Activated naive CD4-positive, alpha-beta T cell treated with anti-CD3 and anti-CD28 coated beads, Interleukin-2, amount 50 U/mL, for 72 hours (primary cell): ENCODE data around the gene FIBCD1. TPM values are rescaled to one million over a fixed set of nuclear protein-coding genes. Genes with fewer than 3 reads are reported as not detected.
A peak's percentile ranks its signal among the peaks of the same experiment; 100 is the strongest.

Source experiments
- ATAC-seq, 2 donors: fragments of 150-1000 bp; cut with Tn5 transposase; 2 replicates each; pipeline ENCODE4 v1.10.0; 2021; ENCODE audit warnings: mild to moderate bottlenecking in 2 of 2, moderate library complexity in 2 of 2
- DNase-seq, 2 donors: peaks; one replicate each; pipeline ENCODE4 v3.0.0; 2021 to 2022; ENCODE audit warnings: low spot score in 2 of 2
- H3K27ac Mint-ChIP-seq, 2 donors: one replicate each; pipeline ENCODE4 v1.8.0; 2022; ENCODE audit warnings: mild to moderate bottlenecking in 2 of 2, mixed read lengths in 2 of 2
- H3K36me3 Mint-ChIP-seq, 2 donors: one replicate each; pipeline ENCODE4 v1.8.0; 2022; ENCODE audit warnings: mixed read lengths in 2 of 2
- H3K9me3 Mint-ChIP-seq, 2 donors: one replicate each; pipeline ENCODE4 v1.8.0; 2022; ENCODE audit warnings: mixed read lengths in 2 of 2
- total RNA-seq, 2 donors: library from RNA; stranded (reverse); gene quantifications; one replicate each; pipeline ENCODE4 v1.2.3, GENCODE V29; 2022

FIBCD1 gene
- total RNA-seq, 2 donors from 2014 or later: not detected

- ATAC-seq (no peak), DNase-seq (no peak)
- no peaks in the 10 kb centered on the region for H3K36me3 Mint-ChIP-seq
- H3K27ac Mint-ChIP-seq: no peak overlapping the region
- H3K9me3 Mint-ChIP-seq: no peaks in the 10 kb centered on the region
These were observed 39.8 kb downstream of the FIBCD1 start for GRCh38 chr9:130899051-130899748.

GRCh38 chr9:130898552-130898852 is 40.5 kb downstream of the FIBCD1 start:
- no peak overlapping the region for H3K27ac Mint-ChIP-seq
- H3K9me3 Mint-ChIP-seq: no peaks in the 10 kb centered on the region
- DNase-seq: no peak
- ATAC-seq: no peak
- H3K36me3 Mint-ChIP-seq: no peaks in the 10 kb centered on the region

GRCh38 chr9:130897848-130898551 is 41.0 kb downstream of the FIBCD1 start:
- DNase-seq (no peak), ATAC-seq (no peak)
- Mint-ChIP-seq H3K27ac (no peak overlapping the region), H3K9me3 (no peaks in the 10 kb centered on the region), H3K36me3 (no peaks in the 10 kb centered on the region)

- H3K9me3 Mint-ChIP-seq: no peaks in the 10 kb centered on the region
- no peaks in the 10 kb centered on the region for H3K36me3 Mint-ChIP-seq
- ATAC-seq (no peak), DNase-seq (no peak)
- no peak overlapping the region for H3K27ac Mint-ChIP-seq
These were observed 41.8 kb downstream of the FIBCD1 start for GRCh38 chr9:130897105-130897751.

GRCh38 chr9:130896233-130897014 is 42.6 kb downstream of the FIBCD1 start, which contains the start of gene QRFP:
Gene QRFP, minus strand, starts transcription at chr9:130896812. Its CDS starts 2,974 bp downstream, at chr9:130893838.
- Mint-ChIP-seq H3K36me3 (no peaks in the 10 kb centered on the region), H3K9me3 (no peaks in the 10 kb centered on the region), H3K27ac (peak within 1 kb of the TSS in 1 of 2 donors; percentile 36)
- ATAC-seq (no peak), DNase-seq (no peak)

GRCh38 chr9:130895481-130896232 is 43.4 kb downstream of the FIBCD1 start:
- Mint-ChIP-seq H3K9me3 (no peaks in the 10 kb centered on the region), H3K36me3 (no peaks in the 10 kb centered on the region), H3K27ac (peak overlapping the region in 1 of 2 donors; percentile 36)
- no peak for DNase-seq
- no peak for ATAC-seq

GRCh38 chr9:130895038-130895437 is 44.0 kb downstream of the FIBCD1 start:
- no peaks in the 10 kb centered on the region for H3K36me3 Mint-ChIP-seq
- ATAC-seq (no peak), DNase-seq (no peak)
- no peak overlapping the region for H3K27ac Mint-ChIP-seq
- no peaks in the 10 kb centered on the region for H3K9me3 Mint-ChIP-seq

- no peak for ATAC-seq
- H3K27ac Mint-ChIP-seq: no peak overlapping the region
- H3K9me3 Mint-ChIP-seq: no peaks in the 10 kb centered on the region
- no peak for DNase-seq
- no peaks in the 10 kb centered on the region for H3K36me3 Mint-ChIP-seq
These were observed 44.5 kb downstream of the FIBCD1 start for GRCh38 chr9:130894546-130894945.

GRCh38 chr9:130893341-130894101 is 45.5 kb downstream of the FIBCD1 start:
- no peaks in the 10 kb centered on the region for H3K36me3 Mint-ChIP-seq
- no peaks in the 10 kb centered on the region for H3K9me3 Mint-ChIP-seq
- peak in 1 of 2 donors; percentile 34 for ATAC-seq
- no peak for DNase-seq
- peak overlapping the region in 1 of 2 donors; percentile 36 for H3K27ac Mint-ChIP-seq

GRCh38 chr9:130892477-130893304 is 46.4 kb downstream of the FIBCD1 start:
- Mint-ChIP-seq H3K9me3 (no peaks in the 10 kb centered on the region), H3K27ac (peak overlapping the region in 1 of 2 donors; percentile 68), H3K36me3 (no peaks in the 10 kb centered on the region)
- ATAC-seq (no peak), DNase-seq (no peak)

- Mint-ChIP-seq H3K36me3 (no peaks in the 10 kb centered on the region), H3K27ac (peak overlapping the region in 1 of 2 donors; percentile 31), H3K9me3 (no peaks in the 10 kb centered on the region)
- DNase-seq (no peak), ATAC-seq (no peak)
These were observed 47.2 kb downstream of the FIBCD1 start for GRCh38 chr9:130891688-130892476.

GRCh38 chr9:130890870-130891687 is 48.0 kb downstream of the FIBCD1 start:
- no peak for DNase-seq
- Mint-ChIP-seq H3K9me3 (no peaks in the 10 kb centered on the region), H3K36me3 (no peaks in the 10 kb centered on the region), H3K27ac (peak overlapping the region in 1 of 2 donors; percentile 50)
- ATAC-seq: no peak

GRCh38 chr9:130890124-130890523 is 48.9 kb downstream of the FIBCD1 start:
- ATAC-seq (no peak), DNase-seq (no peak)
- H3K36me3 Mint-ChIP-seq: no peaks in the 10 kb centered on the region

More at GRCh38 chr9:130890124-130890523, 48.9 kb downstream of the FIBCD1 start:
- Mint-ChIP-seq H3K27ac (no peak overlapping the region), H3K9me3 (no peaks in the 10 kb centered on the region)
